GM18517 (cell line): Measurements from ENCODE around the gene ZNF341.

ENCODE experiments used
- ATAC-seq: cut with Tn5 transposase; IDR thresholded peaks from one replicate; pipeline ENCODE4 v1.9.1; 2021; ENCODE audit warnings: mild to moderate bottlenecking, moderate library complexity; ENCODE audit not compliant: unreplicated experiment

The ZNF341 gene

GRCh38 chr20:33766686-33767085 lies 34.9 kb downstream of the ZNF341 start:
- no peak for ATAC-seq

GRCh38 chr20:33767777-33768138 lies 36.0 kb downstream of the ZNF341 start:
- no peak for ATAC-seq

- no peak for ATAC-seq
These were observed 37.2 kb downstream of the ZNF341 start for GRCh38 chr20:33769043-33769442.

GRCh38 chr20:33770005-33770404 lies 38.2 kb downstream of the ZNF341 start:
- ATAC-seq: no peak

- no peak for ATAC-seq
These were observed 40.1 kb downstream of the ZNF341 start for GRCh38 chr20:33771938-33772337.

GRCh38 chr20:33772439-33772838 lies 40.6 kb downstream of the ZNF341 start:
- no peak for ATAC-seq

GRCh38 chr20:33773412-33774089 lies 41.8 kb downstream of the ZNF341 start:
- no peak for ATAC-seq

GRCh38 chr20:33777816-33778215 lies 46.0 kb downstream of the ZNF341 start:
- no peak for ATAC-seq

- ATAC-seq: no peak
These were observed 49.3 kb downstream of the ZNF341 start for GRCh38 chr20:33781133-33781532.

GRCh38 chr20:33781945-33782344 lies 50.1 kb downstream of the ZNF341 start:
- no peak for ATAC-seq

GRCh38 chr20:33783256-33783655 lies 51.5 kb downstream of the ZNF341 start:
- ATAC-seq: no peak

GRCh38 chr20:33783818-33784217 lies 52.0 kb downstream of the ZNF341 start:
- ATAC-seq: no peak

GRCh38 chr20:33784225-33784624 lies 52.4 kb downstream of the ZNF341 start:
- ATAC-seq: no peak

- no peak for ATAC-seq
These were observed 53.7 kb downstream of the ZNF341 start for GRCh38 chr20:33785503-33785902.

GRCh38 chr20:33787253-33787891 lies 55.6 kb downstream of the ZNF341 start:
- ATAC-seq: no peak

- no peak for ATAC-seq
These were observed 56.7 kb downstream of the ZNF341 start for GRCh38 chr20:33788351-33789049.

GRCh38 chr20:33789109-33789857 lies 57.5 kb downstream of the ZNF341 start:
- no peak for ATAC-seq

GRCh38 chr20:33789858-33790182 lies 58.0 kb downstream of the ZNF341 start:
- no peak for ATAC-seq

GRCh38 chr20:33790566-33790965 lies 58.8 kb downstream of the ZNF341 start:
- ATAC-seq: no peak

- ATAC-seq: no peak
These were observed 59.2 kb downstream of the ZNF341 start for GRCh38 chr20:33791021-33791420.

GRCh38 chr20:33791540-33791939 lies 59.7 kb downstream of the ZNF341 start:
- no peak for ATAC-seq
